Progenitor cell of endocrine pancreas (in vitro differentiated cells): ENCODE measurements around the gene CRHBP. TPM values are rescaled to one million over a fixed set of nuclear protein-coding genes. Genes with fewer than 3 reads are reported as not detected.

Experiments used
- DNase-seq: peaks from one replicate; pipeline ENCODE4 v3.0.0; 2021; ENCODE audit warnings: low spot score; ENCODE audit not compliant: unreplicated experiment
- H3K27ac Mint-ChIP-seq: 2 replicates; pipeline ENCODE4 v1.8.0; 2021; ENCODE audit warnings: mild to moderate bottlenecking, moderate library complexity, mixed read lengths
- H3K27me3 Mint-ChIP-seq: 2 replicates; pipeline ENCODE4 v1.8.0; 2021; ENCODE audit warnings: mixed read lengths
- H3K36me3 Mint-ChIP-seq: 2 replicates; pipeline ENCODE4 v1.8.0; 2022; ENCODE audit warnings: mixed read lengths; ENCODE audit not compliant: insufficient read depth
- H3K4me1 Mint-ChIP-seq: 2 replicates; pipeline ENCODE4 v1.8.0; 2021; ENCODE audit warnings: low read depth, mixed read lengths
- H3K4me3 Mint-ChIP-seq: 2 replicates; pipeline ENCODE4 v1.8.0; 2021; ENCODE audit warnings: low read depth, mild to moderate bottlenecking, moderate library complexity, mixed read lengths
- H3K9me3 Mint-ChIP-seq: 2 replicates; pipeline ENCODE4 v1.8.0; 2021; ENCODE audit warnings: low read depth, mixed read lengths
- total RNA-seq: library from RNA; stranded (reverse); gene quantifications from 2 replicates; pipeline ENCODE4 v1.2.1, GENCODE V29; 2021
- TF ChIP-seq, protein P1 (sequence below): fragments of 200-600 bp; sonication (generic); IDR thresholded peaks from one replicate; pipeline ENCODE4 v1.5.0; 2021; ENCODE audit warnings: antibody characterized with exemption, mild to moderate bottlenecking; ENCODE audit not compliant: unreplicated experiment

The CRHBP gene
- total RNA-seq, 1 donor from 2014 or later = 1.1 TPM

DNA sequence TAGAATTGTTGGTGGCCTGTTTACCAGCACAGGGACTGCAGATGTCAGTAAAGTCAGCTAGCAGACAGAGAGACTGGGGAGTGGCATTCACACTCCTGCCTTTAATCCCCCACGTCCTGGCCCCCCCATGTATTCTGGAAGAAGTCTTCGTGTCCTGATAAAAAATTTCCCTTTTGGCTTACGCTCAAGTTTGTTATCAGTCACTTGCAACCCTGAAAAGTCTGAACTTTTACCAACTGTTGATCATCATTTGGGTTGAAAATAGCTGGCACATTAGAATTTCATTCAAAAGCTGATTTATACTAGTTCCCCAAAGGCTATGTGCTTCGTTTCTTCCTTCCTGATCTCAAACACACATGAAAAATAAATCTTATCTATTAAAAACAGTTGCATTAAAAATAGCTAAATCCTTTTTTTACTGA lies 5.8 kb upstream of the CRHBP start:
- peaks cover 13% of the 10 kb centered on the region for H3K4me1 Mint-ChIP-seq
- TF ChIP-seq, protein P1, sequence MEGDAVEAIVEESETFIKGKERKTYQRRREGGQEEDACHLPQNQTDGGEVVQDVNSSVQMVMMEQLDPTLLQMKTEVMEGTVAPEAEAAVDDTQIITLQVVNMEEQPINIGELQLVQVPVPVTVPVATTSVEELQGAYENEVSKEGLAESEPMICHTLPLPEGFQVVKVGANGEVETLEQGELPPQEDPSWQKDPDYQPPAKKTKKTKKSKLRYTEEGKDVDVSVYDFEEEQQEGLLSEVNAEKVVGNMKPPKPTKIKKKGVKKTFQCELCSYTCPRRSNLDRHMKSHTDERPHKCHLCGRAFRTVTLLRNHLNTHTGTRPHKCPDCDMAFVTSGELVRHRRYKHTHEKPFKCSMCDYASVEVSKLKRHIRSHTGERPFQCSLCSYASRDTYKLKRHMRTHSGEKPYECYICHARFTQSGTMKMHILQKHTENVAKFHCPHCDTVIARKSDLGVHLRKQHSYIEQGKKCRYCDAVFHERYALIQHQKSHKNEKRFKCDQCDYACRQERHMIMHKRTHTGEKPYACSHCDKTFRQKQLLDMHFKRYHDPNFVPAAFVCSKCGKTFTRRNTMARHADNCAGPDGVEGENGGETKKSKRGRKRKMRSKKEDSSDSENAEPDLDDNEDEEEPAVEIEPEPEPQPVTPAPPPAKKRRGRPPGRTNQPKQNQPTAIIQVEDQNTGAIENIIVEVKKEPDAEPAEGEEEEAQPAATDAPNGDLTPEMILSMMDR = no peak
- H3K4me3 Mint-ChIP-seq = no peak overlapping the region
- H3K36me3 Mint-ChIP-seq = no peaks in the 10 kb centered on the region
- H3K27me3 Mint-ChIP-seq = peaks cover 21% of the 10 kb centered on the region
- DNase-seq = no peak
- no peak overlapping the region for H3K27ac Mint-ChIP-seq
- no peaks in the 10 kb centered on the region for H3K9me3 Mint-ChIP-seq

- Mint-ChIP-seq H3K27ac (no peak overlapping the region), H3K36me3 (no peaks in the 10 kb centered on the region), H3K9me3 (no peaks in the 10 kb centered on the region), H3K4me3 (peak overlapping the region; percentile 65), H3K4me1 (no peaks in the 10 kb centered on the region), H3K27me3 (peaks cover 61% of the 10 kb centered on the region)
- TF ChIP-seq, protein P1 = peak; percentile 16
- peak; percentile 30 for DNase-seq
Observed at GRCh38 chr5:76953551-76954382, 922 bp downstream of the CRHBP start.

DNA sequence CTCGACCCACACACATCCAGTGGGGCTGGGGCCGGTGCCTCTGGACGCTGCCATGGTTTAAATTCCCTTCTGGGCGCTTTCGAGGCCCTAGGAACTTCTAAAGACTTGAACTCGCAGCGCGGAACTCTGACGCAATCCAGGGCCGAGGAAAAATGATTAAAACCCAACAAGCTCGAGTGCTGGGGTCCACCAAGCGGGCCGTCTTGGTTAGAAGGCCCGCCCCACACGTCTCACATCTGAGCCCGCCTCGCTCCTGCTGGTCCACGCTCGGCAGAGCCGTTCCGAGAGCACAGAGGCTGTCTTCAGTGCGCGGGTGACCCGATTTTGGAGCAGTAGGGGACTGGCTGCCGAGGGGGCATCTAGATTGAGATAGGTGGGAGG lies 1.5 kb downstream of the CRHBP start:
- no peak for DNase-seq
- H3K4me3 Mint-ChIP-seq = peak overlapping the region; percentile 65
- no peaks in the 10 kb centered on the region for H3K9me3 Mint-ChIP-seq
- no peak overlapping the region for H3K27ac Mint-ChIP-seq
- no peaks in the 10 kb centered on the region for H3K4me1 Mint-ChIP-seq
- H3K27me3 Mint-ChIP-seq = peaks cover 61% of the 10 kb centered on the region
- TF ChIP-seq, protein P1 = no peak
- no peaks in the 10 kb centered on the region for H3K36me3 Mint-ChIP-seq

DNA sequence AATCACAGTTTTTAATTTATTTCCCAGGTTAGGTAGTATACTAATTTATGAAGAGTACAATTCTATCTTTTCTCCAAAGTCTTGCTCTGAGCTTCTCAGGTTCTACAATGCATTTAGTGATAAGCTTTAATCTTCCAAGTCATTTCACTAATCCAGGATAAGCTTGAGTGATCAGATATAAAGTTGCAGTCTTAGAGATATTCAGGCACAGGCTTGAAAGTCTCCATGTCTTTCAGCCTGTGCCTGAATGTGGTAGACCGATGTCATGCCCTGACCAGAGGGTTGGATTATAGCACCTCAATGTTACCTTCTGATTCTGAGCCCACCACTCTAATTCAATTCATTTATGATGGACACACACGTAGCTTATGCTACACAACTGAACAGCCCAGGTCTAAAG lies 3.2 kb downstream of the CRHBP start:
- no peak for DNase-seq
- H3K27me3 Mint-ChIP-seq = peaks cover 55% of the 10 kb centered on the region
- no peak overlapping the region for H3K4me3 Mint-ChIP-seq
- no peaks in the 10 kb centered on the region for H3K4me1 Mint-ChIP-seq
- H3K36me3 Mint-ChIP-seq = no peaks in the 10 kb centered on the region
- TF ChIP-seq, protein P1 = no peak
- no peak overlapping the region for H3K27ac Mint-ChIP-seq
- no peaks in the 10 kb centered on the region for H3K9me3 Mint-ChIP-seq

DNA sequence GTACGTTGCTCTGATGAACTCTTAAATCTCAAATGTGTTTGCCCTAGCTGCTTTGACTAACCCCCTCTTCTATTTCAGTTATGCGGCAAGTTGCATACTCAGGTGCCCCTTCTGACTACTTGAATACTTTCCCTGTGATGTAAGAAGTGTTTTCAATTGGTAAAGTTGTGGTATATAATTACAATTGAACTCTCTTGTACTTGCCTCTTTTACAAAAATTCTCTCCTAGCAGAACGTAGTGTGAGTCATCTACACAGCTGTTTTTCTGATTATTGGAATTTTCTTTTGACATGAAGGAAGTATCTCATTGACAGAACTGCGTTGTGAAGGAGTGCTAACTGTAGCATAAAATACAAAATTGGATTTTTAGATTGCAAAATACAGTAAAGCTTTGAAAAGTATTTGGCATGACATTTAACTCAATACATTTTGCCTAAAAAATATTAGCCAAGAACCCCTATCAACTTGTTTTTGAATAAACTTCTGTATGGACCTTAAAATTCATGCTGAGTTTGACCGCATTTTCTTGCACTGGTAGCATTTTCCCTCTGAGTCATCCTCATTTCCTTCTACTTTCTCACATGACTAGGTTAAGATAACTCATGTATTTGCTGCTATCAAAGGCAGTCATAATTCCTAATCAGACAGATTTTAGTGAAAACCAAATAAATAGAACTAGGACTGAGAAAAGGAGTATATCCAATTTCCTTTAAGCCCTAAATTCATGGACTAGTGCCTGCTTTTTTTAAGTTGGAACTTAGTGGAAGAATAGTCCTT lies 6.3 kb downstream of the CRHBP start:
- no peak for DNase-seq
- H3K9me3 Mint-ChIP-seq = no peaks in the 10 kb centered on the region
- no peak overlapping the region for H3K27ac Mint-ChIP-seq
- H3K4me3 Mint-ChIP-seq = no peak overlapping the region
- TF ChIP-seq, protein P1 = no peak
- H3K27me3 Mint-ChIP-seq = peaks cover 26% of the 10 kb centered on the region
- peaks cover 4% of the 10 kb centered on the region for H3K4me1 Mint-ChIP-seq
- H3K36me3 Mint-ChIP-seq = no peaks in the 10 kb centered on the region
